ENCODE measurements around the gene PTPN11.
A peak's percentile ranks its signal among the peaks of the same experiment; 100 is the strongest.

- TF ChIP-seq CTCF (IDR thresholded peaks at IDR 0.05) (no peak), POLR2A (IDR thresholded peaks at IDR 0.05) (peak; percentile 38 to 90 (median 86))
Observed at GRCh38 chr12:112409064-112409905, 9.5 kb upstream of the PTPN11 start, which contains the start of gene RPL6.
